B cell (primary cell): ENCODE data around the gene TELO2. TPM values are rescaled to one million over a fixed set of nuclear protein-coding genes. Genes with fewer than 3 reads are reported as not detected.

ENCODE experiments used
- ATAC-seq: fragments of 200-7000 bp; cut with Tn5 transposase; one replicate; pipeline ENCODE4 v1.10.0; 2021; ENCODE audit warnings: low read depth, mild to moderate bottlenecking, moderate number of reproducible peaks, moderate library complexity
- CTCF ChIA-PET: fragments of 350-600 bp; sonication (Branson Sonifier 250); formaldehyde crosslinking; loops from one replicate; lab custom pipeline; 2021; ENCODE audit warnings: antibody characterized with exemption, inconsistent platforms; lab: Charles Lee
- POLR2A ChIA-PET: fragments of 350-600 bp; sonication (Branson Sonifier 250); formaldehyde crosslinking; loops from one replicate; lab custom pipeline; 2021; ENCODE audit warnings: antibody characterized with exemption; lab: Charles Lee
- DNase-seq: peaks from one replicate; pipeline ENCODE4 v3.0.0; 2013
- H2AFZ ChIP-seq: 2 replicates; pipeline ENCODE4 v1.6.1; 2012; ENCODE audit warnings: mild to moderate bottlenecking, low read depth, low read length; ENCODE audit not compliant: insufficient read depth, poor library complexity, severe bottlenecking
- H3K27ac ChIP-seq, 2 donors: 1 replicate in 1 of 2; 2 replicates in 1 of 2; pipeline ENCODE4 v1.5.1; 2012 to 2013; ENCODE audit warnings: low read length in 2 of 2, mild to moderate bottlenecking in 2 of 2, moderate library complexity in 1 of 2
- H3K27me3 ChIP-seq, 4 experiments: fragments of 200-600 bp in 1 of 4; sonication (generic) in 1 of 4; replicated peaks in 1 of 4; 1 replicate in 2 of 4; 2 replicates in 2 of 4; pipeline versions ENCODE4 v1.6.1 to v1.7.0; 2013 to 2016; ENCODE audit warnings: low read length in 3 of 4, mild to moderate bottlenecking in 2 of 4, mixed read lengths in 1 of 4, moderate library complexity in 1 of 4; ENCODE audit not compliant: insufficient read depth in 4 of 4, control insufficient read depth in 3 of 4; ENCODE audit errors: control extremely low read depth in 1 of 4
- H3K36me3 ChIP-seq, 2 experiments: replicated peaks in 1 of 2; 1 replicate in 1 of 2; 2 replicates in 1 of 2; pipeline versions ENCODE4 v1.6.1 to v1.7.1; 2013; ENCODE audit warnings: low read length in 1 of 2; ENCODE audit not compliant: insufficient read depth in 2 of 2, control insufficient read depth in 1 of 2; ENCODE audit errors: control extremely low read depth in 1 of 2, extremely low read depth in 1 of 2
- H3K4me1 ChIP-seq, 2 donors: fragments of 200-600 bp in 1 of 2; sonication (generic) in 1 of 2; 1 replicate in 1 of 2; 2 replicates in 1 of 2; pipeline versions ENCODE4 v1.5.1 to v1.6.1; 2013 to 2017; ENCODE audit warnings: low read length in 2 of 2; ENCODE audit not compliant: control insufficient read depth in 2 of 2, insufficient read depth in 2 of 2
- H3K4me2 ChIP-seq: replicated peaks from 2 replicates; pipeline ENCODE3; 2012; ENCODE audit warnings: mild to moderate bottlenecking, low read depth, low read length; ENCODE audit not compliant: poor library complexity, severe bottlenecking
- H3K4me3 ChIP-seq, 5 experiments: fragments of 200-600 bp in 1 of 5; sonication (generic) in 1 of 5; 1 replicate in 3 of 5; 2 replicates in 2 of 5; pipeline versions ENCODE4 v1.5.1 to v1.7.0; 2011 to 2016; ENCODE audit warnings: low read length in 4 of 5, mild to moderate bottlenecking in 4 of 5, low read depth in 2 of 5, control low read depth in 1 of 5, moderate library complexity in 1 of 5; ENCODE audit not compliant: insufficient read depth in 1 of 5; ENCODE audit errors: control extremely low read depth in 1 of 5, extremely low read depth in 1 of 5
- H3K79me2 ChIP-seq: fragments of 200-600 bp; sonication (generic); one replicate; pipeline ENCODE4 v1.6.0; 2016; ENCODE audit warnings: low read length; ENCODE audit not compliant: control insufficient read depth, insufficient read depth
- H3K9ac ChIP-seq: fragments of 200-600 bp; sonication (generic); 2 replicates; pipeline ENCODE4 v1.6.1; 2017; ENCODE audit warnings: mild to moderate bottlenecking, low read length, moderate library complexity
- H3K9me3 ChIP-seq, 3 donors: one replicate each; pipeline versions ENCODE4 v1.6.1 to v1.7.1; 2013; ENCODE audit warnings: low read length in 2 of 3; ENCODE audit not compliant: control insufficient read depth in 2 of 3, insufficient read depth in 1 of 3; ENCODE audit errors: control extremely low read depth in 1 of 3
- H4K20me1 ChIP-seq: 2 replicates; pipeline ENCODE4 v1.6.0; 2012; ENCODE audit warnings: mild to moderate bottlenecking, low read length; ENCODE audit not compliant: insufficient read depth, control insufficient read depth, poor library complexity, severe bottlenecking
- H3K27ac Mint-ChIP-seq: one replicate; pipeline ENCODE4 v1.8.0; 2021; ENCODE audit warnings: mixed read lengths
- H3K27me3 Mint-ChIP-seq: one replicate; pipeline ENCODE4 v1.8.0; 2021; ENCODE audit warnings: mixed read lengths
- H3K4me1 Mint-ChIP-seq: one replicate; pipeline ENCODE4 v1.8.0; 2021; ENCODE audit warnings: mixed read lengths
- H3K4me3 Mint-ChIP-seq: one replicate; pipeline ENCODE4 v1.8.0; 2021; ENCODE audit warnings: mixed read lengths
- H3K9me3 Mint-ChIP-seq: one replicate; pipeline ENCODE4 v1.8.0; 2022; ENCODE audit warnings: mixed read lengths; ENCODE audit not compliant: insufficient read depth
- CTCF ChIP-seq: fragments of 200-600 bp; IDR thresholded peaks from one replicate; pipeline ENCODE4 v1.8.0; 2022; ENCODE audit warnings: antibody characterized with exemption, mild to moderate bottlenecking
- EZH2 ChIP-seq: IDR thresholded peaks from 2 replicates; pipeline ENCODE4 v1.6.1; 2012; ENCODE audit warnings: borderline replicate concordance, low read depth, mild to moderate bottlenecking, moderate library complexity, low read length; ENCODE audit not compliant: insufficient read depth, poor library complexity, severe bottlenecking
- WGBS: methylation state at CpG from one replicate; pipeline ENCODE4 v1.1.5; 2013; ENCODE audit warnings: missing lambda C conversion rate; ENCODE audit not compliant: insufficient coverage; 5-methylcytosine and 5-hydroxymethylcytosine counted together
- intact Hi-C: fragments of 100-400 bp; cut with micrococcal nuclease; formaldehyde crosslinking; loops from one replicate; pipeline ENCODE4 v1.10.0; 2022
- polyA plus RNA-seq: library from polyadenylated mRNA; depleted of rRNA; stranded (reverse); fragments of >200 nt; gene quantifications from 2 replicates; pipeline ENCODE4 v1.2.3, GENCODE V29; 2012
- total RNA-seq, 2 donors: library from RNA; stranded (reverse); fragments of 120-200 nt in 1 of 2; gene quantifications; 1 replicate in 1 of 2; 2 replicates in 1 of 2; pipeline versions ENCODE4 v1.2.3 to v1.2.4, GENCODE V29; 2013 to 2022

Gene TELO2
- total and polyA plus RNA-seq, 2 donors (not counting 1 experiment from before 2014, with no cell fraction given) = 81.9 to 136 TPM

- Histone ChIP-seq H3K9me3 (peaks cover 0 to 16% (median 7%) of the 10 kb centered on the region in 3 donors), H4K20me1 (no peaks in the 10 kb centered on the region), H3K36me3 (no peaks in the 10 kb centered on the region), H2AFZ (no peak overlapping the region), H3K27me3 (no peaks in the 10 kb centered on the region), H3K4me3 (no peak overlapping the region), H3K9ac (no peak overlapping the region), H3K4me1 (no peaks in the 10 kb centered on the region), H3K4me2 (no peak overlapping the region), H3K27ac (no peak overlapping the region), H3K79me2 (no peaks in the 10 kb centered on the region)
- ChIA-PET POLR2A (no interaction called here), CTCF (no interaction called here)
- no peaks in the 10 kb centered on the region for H3K4me1 Mint-ChIP-seq
- DNase-seq = no peak
- no peak overlapping the region for H3K27ac Mint-ChIP-seq
- WGBS = 95% methylated on average over 13 of the region's 16 CpGs
- TF ChIP-seq CTCF (no peak), EZH2 (no peak)
- H3K9me3 Mint-ChIP-seq = no peaks in the 10 kb centered on the region
- no peak overlapping the region for H3K4me3 Mint-ChIP-seq
- intact Hi-C loops = no loop called here
- H3K27me3 Mint-ChIP-seq = no peaks in the 10 kb centered on the region
- ATAC-seq = no peak
Observed at GRCh38 chr16:1518626-1519135, 25.5 kb downstream of the TELO2 start.

- intact Hi-C loops = no loop called here
- no peak overlapping the region for H2AFZ ChIP-seq
- no peak overlapping the region for H3K27ac ChIP-seq
- no peaks in the 10 kb centered on the region for H4K20me1 ChIP-seq
- H3K4me1 Mint-ChIP-seq = no peaks in the 10 kb centered on the region
- no peaks in the 10 kb centered on the region for H3K4me1 ChIP-seq
- H3K9me3 ChIP-seq = peaks cover 0 to 6% (median 0%) of the 10 kb centered on the region in 3 donors
- ChIA-PET POLR2A (no interaction called here), CTCF (no interaction called here)
- H3K4me3 Mint-ChIP-seq = no peak overlapping the region
- no peaks in the 10 kb centered on the region for H3K27me3 ChIP-seq
- ATAC-seq = no peak
- TF ChIP-seq CTCF (no peak), EZH2 (no peak)
- H3K9me3 Mint-ChIP-seq = no peaks in the 10 kb centered on the region
- DNase-seq = no peak
- no peaks in the 10 kb centered on the region for H3K27me3 Mint-ChIP-seq
- H3K79me2 ChIP-seq = no peaks in the 10 kb centered on the region
- no peak overlapping the region for H3K9ac ChIP-seq
- no peak overlapping the region for H3K4me2 ChIP-seq
- WGBS = 95% methylated on average over 15 of the region's 17 CpGs
- no peaks in the 10 kb centered on the region for H3K36me3 ChIP-seq
- no peak overlapping the region for H3K27ac Mint-ChIP-seq
- no peak overlapping the region for H3K4me3 ChIP-seq
Observed at GRCh38 chr16:1519831-1520230, 26.7 kb downstream of the TELO2 start.
